ENCODE data around the gene SULT4A1.

Gene SULT4A1

GRCh38 chr22:43848366-43849171 is 13.7 kb downstream of the SULT4A1 start:
- Histone ChIP-seq H3K4me2 (ENCODE audit: low read length) (no peak overlapping the region), H3K4me1 (no peaks in the 10 kb centered on the region), H3K27ac (no peak overlapping the region), H2AFZ (no peak overlapping the region), H3K9ac (no peak overlapping the region), H3K9me3 (ENCODE audit: control insufficient read depth, low read length) (no peaks in the 10 kb centered on the region), H3K79me2 (no peaks in the 10 kb centered on the region), H3K4me3 (ENCODE audit: low read depth, low read length) (no peak overlapping the region), H3K36me3 (ENCODE audit: control insufficient read depth, insufficient read depth, low read length) (no peaks in the 10 kb centered on the region), H3K27me3 (ENCODE audit: control insufficient read depth, insufficient read depth, low read length) (no peaks in the 10 kb centered on the region)
- TF ChIP-seq, protein P1, sequence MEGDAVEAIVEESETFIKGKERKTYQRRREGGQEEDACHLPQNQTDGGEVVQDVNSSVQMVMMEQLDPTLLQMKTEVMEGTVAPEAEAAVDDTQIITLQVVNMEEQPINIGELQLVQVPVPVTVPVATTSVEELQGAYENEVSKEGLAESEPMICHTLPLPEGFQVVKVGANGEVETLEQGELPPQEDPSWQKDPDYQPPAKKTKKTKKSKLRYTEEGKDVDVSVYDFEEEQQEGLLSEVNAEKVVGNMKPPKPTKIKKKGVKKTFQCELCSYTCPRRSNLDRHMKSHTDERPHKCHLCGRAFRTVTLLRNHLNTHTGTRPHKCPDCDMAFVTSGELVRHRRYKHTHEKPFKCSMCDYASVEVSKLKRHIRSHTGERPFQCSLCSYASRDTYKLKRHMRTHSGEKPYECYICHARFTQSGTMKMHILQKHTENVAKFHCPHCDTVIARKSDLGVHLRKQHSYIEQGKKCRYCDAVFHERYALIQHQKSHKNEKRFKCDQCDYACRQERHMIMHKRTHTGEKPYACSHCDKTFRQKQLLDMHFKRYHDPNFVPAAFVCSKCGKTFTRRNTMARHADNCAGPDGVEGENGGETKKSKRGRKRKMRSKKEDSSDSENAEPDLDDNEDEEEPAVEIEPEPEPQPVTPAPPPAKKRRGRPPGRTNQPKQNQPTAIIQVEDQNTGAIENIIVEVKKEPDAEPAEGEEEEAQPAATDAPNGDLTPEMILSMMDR (IDR thresholded peaks at IDR 0.05), result no peak

DNA sequence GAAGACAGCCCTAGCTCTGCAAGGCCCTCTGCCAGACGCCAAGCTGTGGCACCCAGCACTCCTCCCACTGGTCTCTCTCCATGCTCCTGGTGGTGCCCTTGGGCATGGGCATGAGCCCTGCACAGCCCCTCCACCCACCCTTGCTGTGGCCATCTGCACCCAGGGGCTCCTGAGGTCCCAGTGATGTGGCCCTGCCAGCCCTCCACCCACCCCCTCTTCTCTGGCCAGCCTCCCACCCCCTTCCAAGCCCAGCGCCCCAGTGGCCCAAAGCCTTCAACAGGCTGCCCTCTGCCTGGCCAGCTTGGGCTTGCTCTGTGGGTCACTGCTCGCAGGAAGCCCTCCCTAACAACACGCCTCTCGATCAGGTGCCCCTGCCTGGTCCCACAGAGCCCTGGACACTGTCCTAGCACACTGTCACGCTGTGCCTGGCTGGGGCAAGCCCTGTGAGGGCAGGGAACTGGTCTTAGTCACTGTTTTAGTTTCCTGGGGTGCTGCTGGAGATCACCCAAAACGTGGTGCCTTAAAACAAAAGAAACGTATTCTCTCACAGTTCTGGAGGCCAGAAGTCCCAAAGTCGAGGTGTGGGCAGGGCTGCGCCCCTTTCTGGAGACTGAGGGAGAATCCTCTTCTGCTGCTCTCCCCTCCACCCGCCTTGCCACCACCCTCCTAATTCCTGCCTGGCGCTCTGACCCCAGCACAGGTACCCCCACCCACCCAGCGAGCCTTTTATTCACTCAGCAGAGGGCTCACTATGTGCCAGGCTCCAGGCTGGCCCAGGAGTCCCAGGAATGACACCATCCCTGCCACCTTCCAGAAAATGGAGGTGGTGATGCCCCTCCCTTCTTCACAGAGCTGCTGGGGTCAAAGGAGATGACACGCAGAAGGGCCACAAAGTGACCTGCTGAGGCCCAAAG is 14.7 kb downstream of the SULT4A1 start:
- Histone ChIP-seq H2AFZ (no peak overlapping the region), H3K4me3 (ENCODE audit: low read depth, low read length) (no peak overlapping the region), H3K27me3 (ENCODE audit: control insufficient read depth, insufficient read depth, low read length) (no peaks in the 10 kb centered on the region), H3K9ac (no peak overlapping the region), H3K36me3 (ENCODE audit: control insufficient read depth, insufficient read depth, low read length) (no peaks in the 10 kb centered on the region), H3K4me1 (no peaks in the 10 kb centered on the region), H3K9me3 (ENCODE audit: control insufficient read depth, low read length) (no peaks in the 10 kb centered on the region), H3K4me2 (ENCODE audit: low read length) (no peak overlapping the region), H3K27ac (no peak overlapping the region), H3K79me2 (no peaks in the 10 kb centered on the region)
- TF ChIP-seq, protein P1 (IDR thresholded peaks at IDR 0.05), result no peak

DNA sequence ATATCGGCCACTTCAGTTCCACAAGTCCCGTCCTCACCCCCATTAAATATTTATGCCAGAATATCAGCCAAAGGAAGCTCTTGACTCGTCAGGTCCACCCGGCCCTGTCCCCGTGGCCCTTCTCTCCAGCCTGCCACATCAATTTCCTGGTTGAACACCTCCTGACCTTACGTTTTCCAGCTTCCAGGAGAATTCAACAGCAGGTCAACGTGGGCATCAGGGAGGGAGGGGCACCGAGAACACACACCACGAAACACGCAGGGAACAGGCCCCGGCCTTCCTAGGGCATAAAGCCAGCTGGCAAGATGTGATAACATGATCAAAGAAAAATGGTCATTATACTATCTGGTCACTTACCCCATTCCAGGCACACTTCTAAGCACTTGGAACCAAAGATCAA is 15.3 kb downstream of the SULT4A1 start:
- no peaks in the 10 kb centered on the region for H3K27me3 ChIP-seq (ENCODE audit: control insufficient read depth, insufficient read depth, low read length)
- H3K79me2 ChIP-seq, result no peaks in the 10 kb centered on the region
- no peak overlapping the region for H3K4me2 ChIP-seq (ENCODE audit: low read length)
- H3K36me3 ChIP-seq (ENCODE audit: control insufficient read depth, insufficient read depth, low read length), result no peaks in the 10 kb centered on the region
- H3K9ac ChIP-seq, result no peak overlapping the region
- no peaks in the 10 kb centered on the region for H3K9me3 ChIP-seq (ENCODE audit: control insufficient read depth, low read length)
- H3K4me3 ChIP-seq (ENCODE audit: low read depth, low read length), result no peak overlapping the region
- no peak overlapping the region for H2AFZ ChIP-seq
- no peak overlapping the region for H3K27ac ChIP-seq
- TF ChIP-seq, protein P1 (IDR thresholded peaks at IDR 0.05), result no peak
- H3K4me1 ChIP-seq, result no peaks in the 10 kb centered on the region

DNA sequence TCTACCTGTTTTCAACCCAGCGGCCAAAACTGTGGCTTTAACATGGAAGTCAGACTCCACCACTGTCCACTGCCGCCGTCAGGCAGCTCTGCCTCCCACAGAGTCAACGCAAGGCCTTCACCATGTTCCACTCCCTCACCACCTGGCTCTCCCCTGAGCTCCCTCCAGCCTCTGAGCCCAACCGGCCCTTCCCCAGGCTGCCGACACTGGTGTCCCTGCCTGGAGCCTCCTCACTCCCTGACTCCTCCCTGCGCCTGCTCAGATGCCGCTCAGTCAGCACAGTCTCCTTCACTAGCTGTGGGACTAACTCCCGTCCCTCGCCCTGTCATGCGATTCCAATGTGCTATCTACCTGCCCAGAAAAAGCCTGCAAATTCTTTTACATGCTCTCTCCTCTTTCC is 16.3 kb downstream of the SULT4A1 start:
- H3K79me2 ChIP-seq, result no peaks in the 10 kb centered on the region
- no peaks in the 10 kb centered on the region for H3K9me3 ChIP-seq (ENCODE audit: control insufficient read depth, low read length)
- H3K27ac ChIP-seq, result no peak overlapping the region
- H3K4me2 ChIP-seq (ENCODE audit: low read length), result no peak overlapping the region
- H3K4me3 ChIP-seq (ENCODE audit: low read depth, low read length), result no peak overlapping the region
- no peaks in the 10 kb centered on the region for H3K27me3 ChIP-seq (ENCODE audit: control insufficient read depth, insufficient read depth, low read length)
- no peak overlapping the region for H3K9ac ChIP-seq
- no peaks in the 10 kb centered on the region for H3K36me3 ChIP-seq (ENCODE audit: control insufficient read depth, insufficient read depth, low read length)
- no peak overlapping the region for H2AFZ ChIP-seq
- TF ChIP-seq, protein P1 (IDR thresholded peaks at IDR 0.05), result no peak
- no peaks in the 10 kb centered on the region for H3K4me1 ChIP-seq
